HEK293 (cell line): ENCODE results near the gene TMEM164.

Experiments used
- CTCF ChIA-PET: fragments of 350-600 bp; formaldehyde crosslinking; extraction: SDS; loops from one replicate; lab custom pipeline; 2021; ENCODE audit warnings: antibody characterized with exemption; lab: Yijun Ruan, JAX
- POLR2A ChIA-PET: fragments of 300-600 bp; formaldehyde crosslinking; extraction: SDS; loops from one replicate; lab custom pipeline; 2020; ENCODE audit warnings: antibody characterized with exemption, inconsistent platforms; lab: Yijun Ruan, JAX
- H3K27ac ChIP-seq: fragments of 200-500 bp; sonication (Bioruptor generic); 2 replicates; pipeline ENCODE4 v1.5.1; 2014; ENCODE audit warnings: low read depth, low read length, control low read depth, inconsistent platforms; ENCODE audit errors: extremely low read depth
- H3K36me3 ChIP-seq, 2 experiments: fragments of 200-500 bp in 1 of 2; sonication (Bioruptor generic) in 1 of 2; 1 replicate in 1 of 2; 2 replicates in 1 of 2; pipeline ENCODE4 v1.5.1; 2014 to 2017; ENCODE audit warnings: inconsistent platforms in 2 of 2, low read length in 2 of 2; ENCODE audit not compliant: control insufficient read depth in 2 of 2, insufficient read depth in 1 of 2
- H3K4me1 ChIP-seq: fragments of 200-500 bp; sonication (Bioruptor generic); 2 replicates; pipeline ENCODE4 v1.5.1; 2014; ENCODE audit warnings: mild to moderate bottlenecking, low read length, inconsistent platforms; ENCODE audit not compliant: control insufficient read depth, insufficient read depth
- H3K4me3 ChIP-seq: 2 replicates; pipeline ENCODE4 v1.5.1; 2011; ENCODE audit warnings: low read depth, mild to moderate bottlenecking, control low read depth, low read length, moderate library complexity
- H3K9me3 ChIP-seq: fragments of 200-500 bp; sonication (Bioruptor generic); 2 replicates; pipeline ENCODE4 v1.5.1; 2014; ENCODE audit warnings: low read depth, low read length, inconsistent platforms; ENCODE audit not compliant: control insufficient read depth, insufficient read depth
- GFI1B ChIP-seq: fragments of 450-650 bp; formaldehyde crosslinking; IDR thresholded peaks from 2 replicates; pipeline ENCODE4 v1.5.1; 2016; ENCODE audit warnings: missing biosample characterization, missing genetic modification characterization
- GLI4 ChIP-seq: fragments of 450-650 bp; formaldehyde crosslinking; IDR thresholded peaks from 2 replicates; pipeline ENCODE4 v1.5.1; 2016; ENCODE audit warnings: missing biosample characterization, missing genetic modification characterization
- KLF16 ChIP-seq: fragments of 450-650 bp; formaldehyde crosslinking; IDR thresholded peaks from 2 replicates; pipeline ENCODE4 v1.5.1; 2017; ENCODE audit warnings: missing biosample characterization, missing genetic modification characterization
- OSR2 ChIP-seq: fragments of 450-650 bp; formaldehyde crosslinking; IDR thresholded peaks from 2 replicates; pipeline ENCODE4 v1.5.1; 2016; ENCODE audit warnings: missing biosample characterization, missing genetic modification characterization
- OVOL3 ChIP-seq: fragments of 450-650 bp; formaldehyde crosslinking; IDR thresholded peaks from 2 replicates; pipeline ENCODE4 v1.5.1; 2016; ENCODE audit warnings: missing biosample characterization, missing genetic modification characterization
- PRDM4 ChIP-seq: fragments of 450-650 bp; formaldehyde crosslinking; IDR thresholded peaks from 2 replicates; pipeline ENCODE4 v1.5.1; 2017; ENCODE audit warnings: missing biosample characterization, missing genetic modification characterization
- ZFP69B ChIP-seq: fragments of 450-650 bp; formaldehyde crosslinking; IDR thresholded peaks from 2 replicates; pipeline ENCODE4 v1.5.1; 2016; ENCODE audit warnings: missing biosample characterization, missing genetic modification characterization
- ZNF140 ChIP-seq: fragments of 450-650 bp; formaldehyde crosslinking; IDR thresholded peaks from 2 replicates; pipeline ENCODE4 v1.5.1; 2016; ENCODE audit warnings: missing biosample characterization, missing genetic modification characterization
- ZNF169 ChIP-seq: fragments of 450-650 bp; formaldehyde crosslinking; IDR thresholded peaks from 2 replicates; pipeline ENCODE4 v1.5.1; 2016; ENCODE audit warnings: missing biosample characterization, missing genetic modification characterization
- ZNF629 ChIP-seq: fragments of 450-650 bp; formaldehyde crosslinking; IDR thresholded peaks from 2 replicates; pipeline ENCODE4 v1.5.1; 2017; ENCODE audit warnings: missing biosample characterization, missing genetic modification characterization
- ZNF645 ChIP-seq: fragments of 450-650 bp; formaldehyde crosslinking; IDR thresholded peaks from 2 replicates; pipeline ENCODE4; 2016; ENCODE audit warnings: missing biosample characterization, missing genetic modification characterization
- ZNF664 ChIP-seq: fragments of 450-650 bp; formaldehyde crosslinking; IDR thresholded peaks from 2 replicates; pipeline ENCODE4 v1.5.1; 2016; ENCODE audit warnings: missing biosample characterization, missing genetic modification characterization
- ZNF692 ChIP-seq: fragments of 450-650 bp; formaldehyde crosslinking; IDR thresholded peaks from 2 replicates; pipeline ENCODE4 v1.5.1; 2016; ENCODE audit warnings: missing biosample characterization, missing genetic modification characterization
- ZNF701 ChIP-seq: fragments of 450-650 bp; formaldehyde crosslinking; IDR thresholded peaks from 2 replicates; pipeline ENCODE4 v1.5.1; 2016; ENCODE audit warnings: missing biosample characterization, missing genetic modification characterization
- ZNF776 ChIP-seq: fragments of 450-650 bp; formaldehyde crosslinking; IDR thresholded peaks from 2 replicates; pipeline ENCODE4 v1.5.0; 2017; ENCODE audit warnings: missing biosample characterization, missing genetic modification characterization, borderline replicate concordance
- ZNF830 ChIP-seq: fragments of 450-650 bp; IDR thresholded peaks from 2 replicates; pipeline ENCODE4 v1.5.0; 2018; ENCODE audit warnings: missing biosample characterization, missing genetic modification characterization, low read depth, mild to moderate bottlenecking, moderate library complexity
- ZNF843 ChIP-seq: fragments of 450-650 bp; formaldehyde crosslinking; IDR thresholded peaks from 2 replicates; pipeline ENCODE4 v1.5.1; 2016; ENCODE audit warnings: missing biosample characterization, missing genetic modification characterization
- TF ChIP-seq, protein P1 (sequence below): fragments of 450-650 bp; IDR thresholded peaks from 2 replicates; pipeline ENCODE4 v1.5.1; 2018; ENCODE audit warnings: missing biosample characterization, missing genetic modification characterization
- TF ChIP-seq, protein P2 (sequence below): fragments of 450-650 bp; formaldehyde crosslinking; IDR thresholded peaks from 2 replicates; pipeline ENCODE4 v1.5.1; 2016; ENCODE audit warnings: missing biosample characterization, missing genetic modification characterization

TMEM164 gene

GRCh38 chrX:110212299-110212698 lies 209.4 kb downstream of the TMEM164 start:
- TF ChIP-seq, protein P1, sequence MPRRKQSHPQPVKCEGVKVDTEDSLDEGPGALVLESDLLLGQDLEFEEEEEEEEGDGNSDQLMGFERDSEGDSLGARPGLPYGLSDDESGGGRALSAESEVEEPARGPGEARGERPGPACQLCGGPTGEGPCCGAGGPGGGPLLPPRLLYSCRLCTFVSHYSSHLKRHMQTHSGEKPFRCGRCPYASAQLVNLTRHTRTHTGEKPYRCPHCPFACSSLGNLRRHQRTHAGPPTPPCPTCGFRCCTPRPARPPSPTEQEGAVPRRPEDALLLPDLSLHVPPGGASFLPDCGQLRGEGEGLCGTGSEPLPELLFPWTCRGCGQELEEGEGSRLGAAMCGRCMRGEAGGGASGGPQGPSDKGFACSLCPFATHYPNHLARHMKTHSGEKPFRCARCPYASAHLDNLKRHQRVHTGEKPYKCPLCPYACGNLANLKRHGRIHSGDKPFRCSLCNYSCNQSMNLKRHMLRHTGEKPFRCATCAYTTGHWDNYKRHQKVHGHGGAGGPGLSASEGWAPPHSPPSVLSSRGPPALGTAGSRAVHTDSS (tag by site-specific recombination), result no peak
- no peak for TF ChIP-seq ZNF692
- TF ChIP-seq ZNF701 (tag by site-specific recombination), result no peak
- TF ChIP-seq ZNF843 (tag by site-specific recombination), result no peak
- no peak for TF ChIP-seq KLF16
- no peak for TF ChIP-seq ZFP69B (tag by site-specific recombination)
- TF ChIP-seq ZNF169 (tag by site-specific recombination), result no peak
- TF ChIP-seq ZNF140 (tag by site-specific recombination), result no peak
- TF ChIP-seq, protein P2, sequence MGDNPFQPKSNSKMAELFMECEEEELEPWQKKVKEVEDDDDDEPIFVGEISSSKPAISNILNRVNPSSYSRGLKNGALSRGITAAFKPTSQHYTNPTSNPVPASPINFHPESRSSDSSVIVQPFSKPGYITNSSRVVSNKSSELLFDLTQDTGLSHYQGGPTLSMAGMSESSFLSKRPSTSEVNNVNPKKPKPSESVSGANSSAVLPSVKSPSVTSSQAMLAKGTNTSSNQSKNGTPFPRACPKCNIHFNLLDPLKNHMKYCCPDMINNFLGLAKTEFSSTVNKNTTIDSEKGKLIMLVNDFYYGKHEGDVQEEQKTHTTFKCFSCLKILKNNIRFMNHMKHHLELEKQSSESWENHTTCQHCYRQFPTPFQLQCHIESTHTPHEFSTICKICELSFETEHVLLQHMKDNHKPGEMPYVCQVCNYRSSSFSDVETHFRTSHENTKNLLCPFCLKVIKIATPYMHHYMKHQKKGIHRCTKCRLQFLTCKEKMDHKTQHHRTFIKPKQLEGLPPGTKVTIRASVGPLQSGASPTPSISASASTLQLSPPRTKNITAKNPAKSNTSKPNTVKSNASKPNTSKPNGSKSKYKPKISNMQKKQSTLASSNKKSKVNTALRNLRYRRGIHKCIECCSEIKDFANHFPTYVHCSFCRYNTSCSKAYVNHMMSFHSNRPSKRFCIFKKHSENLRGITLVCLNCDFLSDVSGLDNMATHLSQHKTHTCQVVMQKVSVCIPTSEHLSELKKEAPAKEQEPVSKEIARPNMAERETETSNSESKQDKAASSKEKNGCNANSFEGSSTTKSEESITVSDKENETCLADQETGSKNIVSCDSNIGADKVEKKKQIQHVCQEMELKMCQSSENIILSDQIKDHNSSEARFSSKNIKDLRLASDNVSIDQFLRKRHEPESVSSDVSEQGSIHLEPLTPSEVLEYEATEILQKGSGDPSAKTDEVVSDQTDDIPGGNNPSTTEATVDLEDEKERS (tag by site-specific recombination), result no peak
- TF ChIP-seq ZNF830 (tag by site-specific recombination), result no peak
- TF ChIP-seq PRDM4 (tag by site-specific recombination), result no peak
- no peak for TF ChIP-seq GFI1B (tag by site-specific recombination)
- no peak for TF ChIP-seq OVOL3 (tag by site-specific recombination)
- no peak for TF ChIP-seq OSR2
- TF ChIP-seq ZNF645 (tag by site-specific recombination), result no peak
- TF ChIP-seq ZNF776 (tag by site-specific recombination), result no peak
- TF ChIP-seq ZNF629, result no peak
- TF ChIP-seq GLI4 (tag by site-specific recombination), result no peak
- TF ChIP-seq ZNF664 (tag by site-specific recombination), result no peak
- Histone ChIP-seq H3K36me3 (no peaks in the 10 kb centered on the region), H3K9me3 (no peaks in the 10 kb centered on the region), H3K27ac (no peak overlapping the region), H3K4me3 (no peak overlapping the region), H3K4me1 (no peaks in the 10 kb centered on the region; the same call in 1 of the 2 replicates)
- POLR2A ChIA-PET, result no interaction called here
- CTCF ChIA-PET, result interaction anchor here (0.8 kb wide), 1 partner anchor 16 kb away, joined by 3 read pairs; no protein-coding TSS in a partner anchor
